GM12878 (cell line): ENCODE results near the gene TMEM175. TPM values are rescaled to one million over a fixed set of nuclear protein-coding genes. Genes with fewer than 3 reads are reported as not detected.

ENCODE experiments used
- ATAC-seq: fragments of 200-7000 bp; cut with Tn5 transposase; 3 replicates; pipeline ENCODE4 v1.9.1; 2020; ENCODE audit warnings: mild to moderate bottlenecking, moderate library complexity
- BruUV-seq: library from RNA; stranded (reverse); fragments of 400-500 nt; replicated peaks from 2 replicates; lab custom pipeline; 2021; lab: Mats Ljungman, UMichigan
- CTCF ChIA-PET: fragments of 300-600 bp; sonication (Branson Sonifier 250); formaldehyde crosslinking; extraction: SDS; loops from one replicate; lab custom pipeline; 2021; ENCODE audit warnings: inconsistent platforms; lab: Yijun Ruan, JAX
- POLR2A ChIA-PET: fragments of 350-600 bp; formaldehyde crosslinking; extraction: SDS; loops from one replicate; lab custom pipeline; 2021; ENCODE audit warnings: inconsistent platforms; lab: Charles Lee
- RAD21 ChIA-PET: fragments of 300-600 bp; sonication (Branson Sonifier 250); formaldehyde crosslinking; loops from one replicate; lab custom pipeline; 2023; ENCODE audit warnings: antibody characterized with exemption; ENCODE audit not compliant: unreplicated experiment; lab: Charles Lee
- SMC1A ChIA-PET: fragments of 300-600 bp; sonication (Branson Sonifier 250); formaldehyde crosslinking; loops from one replicate; lab custom pipeline; 2023; ENCODE audit not compliant: unreplicated experiment, uncharacterized antibody; lab: Charles Lee
- DNase-seq: peaks from one replicate; pipeline ENCODE4 v3.0.0-alpha.2; 2011; ENCODE audit warnings: low read depth, low spot score
- FAIRE-seq: peaks from 3 replicates; lab custom pipeline; 2011; peaks lifted over from hg19 to GRCh38; lab: Jason Lieb, UNC
- H2AFZ ChIP-seq: 2 replicates; pipeline ENCODE4 v1.6.0; 2011; ENCODE audit warnings: low read depth, low read length, control low read depth; ENCODE audit not compliant: control insufficient read depth
- H3K27ac ChIP-seq: 2 replicates; pipeline ENCODE4 v1.5.1; 2011; ENCODE audit warnings: control low read depth; ENCODE audit not compliant: control insufficient read depth, insufficient read depth
- H3K27me3 ChIP-seq, 2 experiments: replicated peaks in 1 of 2; 2 replicates each; pipeline versions ENCODE4 v1.6.0 to v1.6.1; 2011; ENCODE audit warnings: low read length in 1 of 2; ENCODE audit not compliant: control insufficient read depth in 2 of 2, insufficient read depth in 2 of 2
- H3K36me3 ChIP-seq, 2 experiments: 2 replicates each; pipeline ENCODE4 v1.5.1; 2011; ENCODE audit warnings: low read length in 1 of 2; ENCODE audit not compliant: control insufficient read depth in 2 of 2, insufficient read depth in 2 of 2
- H3K4me1 ChIP-seq: 2 replicates; pipeline ENCODE4 v1.6.1; 2011; ENCODE audit warnings: mild to moderate bottlenecking, low read length, moderate library complexity, mixed read lengths; ENCODE audit not compliant: control insufficient read depth, insufficient read depth
- H3K4me2 ChIP-seq: 2 replicates; pipeline ENCODE4 v1.6.0; 2011; ENCODE audit warnings: control low read depth; ENCODE audit not compliant: control insufficient read depth, insufficient read depth
- H3K4me3 ChIP-seq: fragments of 200-600 bp; sonication (generic); 2 replicates; pipeline ENCODE4 v1.5.1; 2016
- H3K79me2 ChIP-seq: 2 replicates; pipeline ENCODE4 v1.6.0; 2011; ENCODE audit warnings: low read length; ENCODE audit not compliant: control insufficient read depth, insufficient read depth
- H3K9ac ChIP-seq: 2 replicates; pipeline ENCODE4 v1.8.0; 2011; ENCODE audit warnings: low read length, control low read depth, mixed read lengths; ENCODE audit not compliant: control insufficient read depth, insufficient read depth
- H3K9me3 ChIP-seq: replicated peaks from 3 replicates; pipeline ENCODE4 v1.5.1; 2011; ENCODE audit warnings: mild to moderate bottlenecking, low read length; ENCODE audit not compliant: control insufficient read depth, insufficient read depth
- H4K20me1 ChIP-seq: 2 replicates; pipeline ENCODE4 v1.6.0; 2011; ENCODE audit not compliant: control insufficient read depth, insufficient read depth
- BMI1 ChIP-seq: fragments of 450-650 bp; IDR thresholded peaks from 2 replicates; pipeline ENCODE4 v1.6.1; 2016; ENCODE audit warnings: mild to moderate bottlenecking, moderate library complexity, borderline replicate concordance
- IRF3 ChIP-seq: fragments of 450-650 bp; IDR thresholded peaks from 2 replicates; pipeline ENCODE4 v1.6.1; 2014; ENCODE audit warnings: mild to moderate bottlenecking
- RAD21 ChIP-seq: IDR thresholded peaks from 2 replicates; pipeline ENCODE4 v1.6.1; 2011; ENCODE audit warnings: mild to moderate bottlenecking, low read depth, low read length, moderate library complexity; ENCODE audit not compliant: insufficient read depth
- WGBS: methylation state at CpG from one replicate; pipeline ENCODE4 v1.1.6; 2016; ENCODE audit warnings: low lambda C conversion rate; ENCODE audit not compliant: insufficient replicate concordance, insufficient coverage; ENCODE audit errors: missing lambda C conversion rate; 5-methylcytosine and 5-hydroxymethylcytosine counted together
- in situ Hi-C: fragments of 300-500 bp; cut with MboI; formaldehyde crosslinking; loops from 9 replicates; pipeline ENCODE4 v1.14.3; 2018; ENCODE audit warnings: mixed read lengths
- intact Hi-C: fragments of 100-400 bp; cut with micrococcal nuclease; formaldehyde crosslinking; loops from one replicate; pipeline ENCODE4 v1.14.2; 2022; ENCODE audit not compliant: unreplicated experiment
- polyA plus RNA-seq, 11 experiments: library from polyadenylated mRNA; depleted of rRNA in 4 of 11; unstranded in 6 of 11; stranded (reverse) in 5 of 11; fragments of >200 nt; fragmentation: Nextera tagmentation in 4 of 11; fragmentation: Illumina TruSeq in 1 of 11; extraction: Ambion mirVana in 4 of 11; extraction: Trizol in 1 of 11; gene quantifications; 1 replicate in 1 of 11; 2 replicates in 10 of 11; pipeline versions ENCODE4 v1.2.1 to v1.2.3, GENCODE V29; 2011 to 2016; ENCODE audit warnings: inconsistent platforms in 2 of 11, missing spikeins in 2 of 11, low read depth in 1 of 11
- total RNA-seq, 4 experiments: library from RNA; depleted of rRNA in 3 of 4; stranded (reverse); fragments of >200 nt in 3 of 4; fragmentation: Illumina TruSeq in 1 of 4; extraction: Trizol in 1 of 4; gene quantifications; 2 replicates each; pipeline versions ENCODE4 v1.2.1 to v1.2.3, GENCODE V29; 2013 to 2021
- TF ChIP-seq, protein P1 (sequence below), 3 experiments: IDR thresholded peaks in 2 of 3; conservative IDR thresholded peaks in 1 of 3; 2 replicates each; pipeline ENCODE4 v1.5.1; 2011; ENCODE audit warnings: low read depth in 3 of 3, low read length in 3 of 3, mild to moderate bottlenecking in 3 of 3, control low read depth in 2 of 3, moderate library complexity in 2 of 3, inconsistent platforms in 1 of 3, mixed read lengths in 1 of 3; ENCODE audit not compliant: control insufficient read depth in 2 of 3, insufficient read depth in 1 of 3; ENCODE audit errors: extremely low read depth in 1 of 3

Gene TMEM175
- total and polyA plus RNA-seq, 10 of the 15 experiments (the other 5 are each of a cell fraction or from before 2014, with no cell fraction given), result 0.11 to 39.5 (median 22.3) TPM

DNA sequence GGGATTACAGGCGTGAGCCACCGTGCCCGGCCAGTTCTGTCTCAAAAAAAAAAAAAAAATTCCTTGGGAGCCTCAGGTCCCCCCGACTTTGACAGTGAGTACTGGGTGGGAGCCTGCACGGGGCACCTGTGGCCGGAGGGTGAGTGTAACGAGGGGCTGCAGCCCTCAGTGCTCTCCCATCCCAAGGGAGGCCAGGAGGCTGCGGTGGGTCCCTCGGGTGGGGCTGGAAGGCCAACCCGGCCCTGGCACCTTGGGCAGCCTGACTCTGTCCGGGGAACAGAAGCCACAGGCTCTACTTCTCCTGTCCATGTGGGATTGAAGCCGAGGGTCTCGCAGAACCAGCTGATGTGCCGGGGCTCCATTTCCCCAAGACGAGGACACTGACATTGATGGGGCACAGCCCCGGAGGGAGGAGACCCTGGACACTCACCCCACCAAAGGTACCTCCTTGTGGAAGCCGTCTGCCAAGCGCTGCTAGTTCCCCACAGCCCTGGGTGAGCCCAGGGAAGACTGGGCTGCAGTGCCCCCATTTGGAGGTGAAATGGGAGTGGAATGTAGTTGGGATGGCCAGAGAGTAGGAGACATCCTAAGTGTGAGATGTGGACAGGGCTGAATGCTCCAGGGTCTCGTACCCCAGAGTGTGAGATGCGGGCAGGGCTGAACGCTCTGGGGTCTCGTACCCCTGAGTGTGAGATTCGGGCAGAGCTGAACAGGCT, 63.2 kb downstream of the TMEM175 start:
- no TSS peak for BruUV-seq
- Histone ChIP-seq H3K79me2 (no peaks in the 10 kb centered on the region), H3K9ac (no peak overlapping the region), H3K4me1 (no peaks in the 10 kb centered on the region), H4K20me1 (no peaks in the 10 kb centered on the region), H3K4me3 (no peak overlapping the region), H2AFZ (no peak overlapping the region), H3K27ac (no peak overlapping the region), H3K27me3 (peaks cover 2 to 3% of the 10 kb centered on the region in 2 experiments), H3K4me2 (no peak overlapping the region), H3K9me3 (no peaks in the 10 kb centered on the region), H3K36me3 (no peaks in the 10 kb centered on the region)
- intact Hi-C loops, result no loop called here
- ChIA-PET SMC1A (no interaction called here), RAD21 (no interaction called here), CTCF (no interaction called here), POLR2A (no interaction called here)
- ATAC-seq (no peak), DNase-seq (no peak), FAIRE-seq (no peak)
- in situ Hi-C loops, result no loop called here
- WGBS, result 73% methylated on average over 20 of the region's 23 CpGs
- TF ChIP-seq BMI1 (no peak), RAD21 (peak; percentile 33), IRF3 (no peak)
- TF ChIP-seq, protein P1, sequence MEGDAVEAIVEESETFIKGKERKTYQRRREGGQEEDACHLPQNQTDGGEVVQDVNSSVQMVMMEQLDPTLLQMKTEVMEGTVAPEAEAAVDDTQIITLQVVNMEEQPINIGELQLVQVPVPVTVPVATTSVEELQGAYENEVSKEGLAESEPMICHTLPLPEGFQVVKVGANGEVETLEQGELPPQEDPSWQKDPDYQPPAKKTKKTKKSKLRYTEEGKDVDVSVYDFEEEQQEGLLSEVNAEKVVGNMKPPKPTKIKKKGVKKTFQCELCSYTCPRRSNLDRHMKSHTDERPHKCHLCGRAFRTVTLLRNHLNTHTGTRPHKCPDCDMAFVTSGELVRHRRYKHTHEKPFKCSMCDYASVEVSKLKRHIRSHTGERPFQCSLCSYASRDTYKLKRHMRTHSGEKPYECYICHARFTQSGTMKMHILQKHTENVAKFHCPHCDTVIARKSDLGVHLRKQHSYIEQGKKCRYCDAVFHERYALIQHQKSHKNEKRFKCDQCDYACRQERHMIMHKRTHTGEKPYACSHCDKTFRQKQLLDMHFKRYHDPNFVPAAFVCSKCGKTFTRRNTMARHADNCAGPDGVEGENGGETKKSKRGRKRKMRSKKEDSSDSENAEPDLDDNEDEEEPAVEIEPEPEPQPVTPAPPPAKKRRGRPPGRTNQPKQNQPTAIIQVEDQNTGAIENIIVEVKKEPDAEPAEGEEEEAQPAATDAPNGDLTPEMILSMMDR (IDR thresholded peaks at IDR 0.05 in 2 of 3, conservative IDR thresholded peaks at IDR 0.05 in 1 of 3; ENCODE audit: control insufficient read depth in 2 of 3, extremely low read depth in 1 of 3, insufficient read depth in 1 of 3, low read depth in 3 of 3, low read length in 3 of 3), result peak in 1 of 3 experiments; percentile 17; a peak in 1 of 6 replicates
